Activated naive CD4-positive, alpha-beta T cell treated with anti-CD3 and anti-CD28 coated beads for 36 hours (primary cell): ENCODE measurements around the gene GPT2. TPM values are rescaled to one million over a fixed set of nuclear protein-coding genes. Genes with fewer than 3 reads are reported as not detected.

Source experiments
- CTCF ChIA-PET: fragments of 350-600 bp; sonication (Branson Sonifier 250); formaldehyde crosslinking; loops from one replicate; lab custom pipeline; 2021; ENCODE audit warnings: antibody characterized with exemption; lab: Charles Lee
- DNase-seq: peaks from one replicate; pipeline ENCODE4 v3.0.0-alpha.2; 2020
- H3K27ac Mint-ChIP-seq: one replicate; pipeline ENCODE4 v1.8.0; 2021; ENCODE audit warnings: mild to moderate bottlenecking, mixed read lengths
- H3K27me3 Mint-ChIP-seq: one replicate; pipeline ENCODE4 v1.8.0; 2021; ENCODE audit warnings: low read depth, mixed read lengths
- H3K36me3 Mint-ChIP-seq: one replicate; pipeline ENCODE4 v1.8.0; 2021; ENCODE audit warnings: low read depth, mixed read lengths
- H3K4me1 Mint-ChIP-seq: one replicate; pipeline ENCODE4 v1.8.0; 2021; ENCODE audit warnings: low read depth, mixed read lengths
- H3K4me3 Mint-ChIP-seq: one replicate; pipeline ENCODE4 v1.8.0; 2021; ENCODE audit warnings: mild to moderate bottlenecking, moderate library complexity, mixed read lengths
- H3K9me3 Mint-ChIP-seq: one replicate; pipeline ENCODE4 v1.8.0; 2021; ENCODE audit warnings: mixed read lengths
- intact Hi-C: fragments of 100-400 bp; cut with micrococcal nuclease; formaldehyde crosslinking; loops from one replicate; pipeline ENCODE4 v1.15.1; 2023
- total RNA-seq, 2 experiments: library from RNA; stranded (reverse); gene quantifications; one replicate each; pipeline ENCODE4 v1.2.3, GENCODE V29; 2021

GPT2 gene
- total RNA-seq, 2 experiments from 2014 or later = 15.5 to 18.6 TPM

DNA sequence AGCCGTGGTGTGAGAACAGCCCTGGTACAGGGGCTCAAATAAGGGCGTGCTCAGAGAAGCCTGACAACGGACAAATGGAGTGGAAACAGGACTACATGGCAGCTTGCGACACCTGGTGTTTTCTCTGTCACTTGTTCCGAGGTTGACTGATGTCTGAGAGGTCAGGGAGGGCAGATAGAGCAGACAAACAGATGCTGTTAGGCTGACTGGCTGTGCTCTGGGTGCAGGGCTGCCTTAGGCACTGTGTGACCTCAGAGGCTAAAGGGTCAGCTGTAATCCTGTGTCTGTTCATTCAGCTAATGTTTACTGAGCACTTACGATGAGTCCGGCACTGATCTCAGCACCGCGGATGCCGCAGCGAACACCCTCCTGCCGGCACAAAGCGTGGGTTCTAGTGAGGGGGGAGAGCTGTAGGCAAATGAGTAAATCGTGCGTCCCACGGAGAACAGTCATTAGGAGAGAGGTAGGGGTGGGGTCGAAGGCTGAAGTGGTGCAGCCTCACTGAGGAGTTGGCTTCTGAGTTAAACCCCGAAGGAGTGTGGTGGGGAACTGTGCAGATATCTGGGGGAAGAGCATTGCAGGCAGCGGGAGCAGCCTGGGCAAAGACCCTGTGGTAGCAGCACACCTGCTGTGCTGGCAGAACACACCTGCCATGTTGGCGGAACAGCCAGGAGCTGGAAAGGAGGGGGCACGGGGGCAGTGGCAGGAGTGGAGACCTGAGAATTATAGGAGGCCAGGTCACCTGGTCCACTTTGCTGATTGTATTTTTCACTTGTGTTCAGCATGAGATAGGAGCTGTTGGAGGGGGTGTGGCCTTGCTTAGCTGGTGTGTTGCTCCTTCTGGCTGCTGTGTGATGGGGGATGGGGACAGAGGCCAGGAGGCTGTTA lies 35.0 kb downstream of the GPT2 start:
- H3K4me3 Mint-ChIP-seq = no peak overlapping the region
- H3K36me3 Mint-ChIP-seq = peaks cover 19% of the 10 kb centered on the region
- no peaks in the 10 kb centered on the region for H3K4me1 Mint-ChIP-seq
- no peak for DNase-seq
- intact Hi-C loops = no loop called here
- no peaks in the 10 kb centered on the region for H3K9me3 Mint-ChIP-seq
- CTCF ChIA-PET = interaction anchor here (0.6 to 0.8 kb wide), 2 partner anchors 11 to 227 kb away, joined by 3 to 4 read pairs; no protein-coding TSS in a partner anchor
- no peaks in the 10 kb centered on the region for H3K27me3 Mint-ChIP-seq
- H3K27ac Mint-ChIP-seq = no peak overlapping the region

DNA sequence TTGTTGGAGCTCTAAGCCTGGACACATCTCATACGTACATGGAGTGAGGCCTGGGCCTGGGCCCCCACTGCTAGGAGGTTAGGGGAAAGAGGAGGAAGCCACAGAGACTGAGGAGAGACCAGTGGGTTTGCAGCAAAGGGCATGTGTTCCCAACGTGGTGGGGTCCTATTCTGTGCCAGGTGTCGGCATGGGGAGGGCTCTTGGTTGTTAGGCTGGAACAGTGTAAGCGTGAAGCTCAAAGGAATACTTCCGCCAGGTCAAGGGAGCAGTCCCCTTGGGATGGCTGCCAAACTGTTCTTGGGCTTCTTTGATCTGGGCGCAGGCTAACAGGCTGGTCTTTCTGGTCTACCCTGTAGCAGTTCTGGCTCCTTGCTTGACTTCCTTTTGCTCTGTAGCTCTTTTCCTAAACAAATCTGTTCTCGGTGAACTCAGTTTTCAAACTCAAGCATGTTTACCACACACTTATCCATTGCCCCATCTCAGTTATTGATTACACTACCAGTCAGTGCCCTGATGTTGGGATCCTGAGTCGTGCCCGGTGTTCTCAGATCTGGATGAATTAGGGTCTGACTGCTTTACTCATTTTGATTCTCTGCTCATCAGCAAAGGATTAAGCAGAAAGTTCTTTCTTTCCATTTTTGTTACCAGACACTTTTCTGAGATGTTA lies 36.4 kb downstream of the GPT2 start:
- CTCF ChIA-PET = interaction anchor here (0.5 to 2.2 kb wide), 3 partner anchors 9 to 126 kb away, joined by 3 to 6 read pairs (median 4); no protein-coding TSS in a partner anchor
- DNase-seq = no peak
- Mint-ChIP-seq H3K9me3 (no peaks in the 10 kb centered on the region), H3K27me3 (no peaks in the 10 kb centered on the region), H3K4me3 (no peak overlapping the region), H3K27ac (no peak overlapping the region), H3K36me3 (peaks cover 14% of the 10 kb centered on the region), H3K4me1 (no peaks in the 10 kb centered on the region)
- intact Hi-C loops = no loop called here

DNA sequence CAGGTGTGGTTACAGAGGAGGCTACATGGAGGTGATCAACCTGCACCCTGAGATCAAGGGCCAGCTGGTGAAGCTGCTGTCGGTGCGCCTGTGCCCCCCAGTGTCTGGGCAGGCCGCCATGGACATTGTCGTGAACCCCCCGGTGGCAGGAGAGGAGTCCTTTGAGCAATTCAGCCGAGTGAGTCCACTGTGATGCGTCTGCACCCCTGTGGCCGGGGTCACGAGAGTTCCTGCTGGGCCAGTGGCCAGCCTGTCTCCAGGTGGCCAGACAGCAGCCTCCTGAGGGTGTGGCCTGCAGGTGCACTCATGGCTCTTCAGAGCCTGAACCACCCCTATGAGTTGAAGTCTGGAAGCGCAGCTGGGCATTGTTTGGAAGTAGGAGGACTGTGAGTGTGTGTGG lies 38.1 kb downstream of the GPT2 start:
- no peak for DNase-seq
- CTCF ChIA-PET = no interaction called here
- peaks cover 11% of the 10 kb centered on the region for H3K36me3 Mint-ChIP-seq
- H3K9me3 Mint-ChIP-seq = no peaks in the 10 kb centered on the region
- H3K27me3 Mint-ChIP-seq = no peaks in the 10 kb centered on the region
- H3K4me3 Mint-ChIP-seq = no peak overlapping the region
- intact Hi-C loops = no loop called here
- no peaks in the 10 kb centered on the region for H3K4me1 Mint-ChIP-seq
- no peak overlapping the region for H3K27ac Mint-ChIP-seq

DNA sequence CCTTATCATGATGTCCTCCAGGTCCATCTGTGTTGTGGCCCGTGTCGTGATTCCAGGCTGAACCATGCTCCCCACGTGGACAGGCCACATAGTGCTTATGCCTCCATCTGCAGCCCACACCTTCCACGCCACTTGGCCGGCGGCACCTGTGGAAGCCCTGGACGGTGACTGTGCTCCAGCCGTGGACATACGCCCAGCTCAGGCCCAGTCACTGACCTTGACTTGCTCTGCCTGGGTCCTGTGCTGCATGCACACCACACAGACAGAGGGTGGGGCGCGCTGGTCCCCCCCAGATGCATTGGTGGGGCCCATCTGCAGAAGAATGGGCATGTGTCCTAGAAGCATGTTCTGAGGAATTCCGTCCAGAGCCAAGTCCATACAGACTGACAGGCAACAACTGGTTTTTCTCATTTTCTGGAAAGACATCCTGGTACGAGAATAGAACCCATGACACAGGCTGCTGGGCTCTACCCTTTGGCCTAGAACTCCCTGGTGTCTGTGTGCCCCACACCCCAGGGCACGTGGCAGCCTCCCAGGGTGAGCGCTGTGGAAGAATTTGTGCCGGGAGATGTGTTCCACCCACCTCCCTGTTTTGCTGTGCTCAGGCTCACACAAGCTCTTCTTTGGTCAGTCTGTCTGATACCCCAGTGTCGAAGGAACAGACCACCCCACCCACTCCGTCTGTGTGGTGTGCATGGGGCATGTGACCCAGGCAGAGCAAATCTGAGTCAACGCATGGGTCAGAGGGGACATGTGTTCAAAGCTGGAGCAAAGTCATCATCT lies 39.5 kb downstream of the GPT2 start:
- no peak for DNase-seq
- peaks cover 12% of the 10 kb centered on the region for H3K36me3 Mint-ChIP-seq
- H3K4me1 Mint-ChIP-seq = no peaks in the 10 kb centered on the region
- H3K27ac Mint-ChIP-seq = no peak overlapping the region
- CTCF ChIA-PET = no interaction called here
- intact Hi-C loops = no loop called here
- no peaks in the 10 kb centered on the region for H3K9me3 Mint-ChIP-seq
- no peaks in the 10 kb centered on the region for H3K27me3 Mint-ChIP-seq
- H3K4me3 Mint-ChIP-seq = no peak overlapping the region

DNA sequence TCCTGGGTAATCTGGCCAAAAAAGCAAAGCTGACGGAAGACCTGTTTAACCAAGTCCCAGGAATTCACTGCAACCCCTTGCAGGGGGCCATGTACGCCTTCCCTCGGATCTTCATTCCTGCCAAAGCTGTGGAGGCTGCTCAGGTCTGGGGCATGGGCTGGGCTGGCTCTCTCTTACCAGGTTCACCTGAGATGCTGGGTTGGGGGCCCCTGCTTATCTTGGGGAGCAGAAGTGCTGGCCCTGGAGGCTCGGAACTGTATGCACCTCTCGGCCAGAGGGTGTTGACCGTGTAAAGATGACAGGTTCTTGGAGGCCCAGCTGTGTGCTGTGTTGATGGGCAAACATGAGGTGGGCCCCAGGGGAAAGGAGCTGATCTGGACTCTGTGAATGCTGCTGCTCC lies 40.2 kb downstream of the GPT2 start:
- CTCF ChIA-PET = no interaction called here
- Mint-ChIP-seq H3K27ac (no peak overlapping the region), H3K36me3 (peaks cover 16% of the 10 kb centered on the region), H3K4me1 (no peaks in the 10 kb centered on the region), H3K4me3 (no peak overlapping the region), H3K9me3 (no peaks in the 10 kb centered on the region), H3K27me3 (no peaks in the 10 kb centered on the region)
- no peak for DNase-seq
- intact Hi-C loops = no loop called here

DNA sequence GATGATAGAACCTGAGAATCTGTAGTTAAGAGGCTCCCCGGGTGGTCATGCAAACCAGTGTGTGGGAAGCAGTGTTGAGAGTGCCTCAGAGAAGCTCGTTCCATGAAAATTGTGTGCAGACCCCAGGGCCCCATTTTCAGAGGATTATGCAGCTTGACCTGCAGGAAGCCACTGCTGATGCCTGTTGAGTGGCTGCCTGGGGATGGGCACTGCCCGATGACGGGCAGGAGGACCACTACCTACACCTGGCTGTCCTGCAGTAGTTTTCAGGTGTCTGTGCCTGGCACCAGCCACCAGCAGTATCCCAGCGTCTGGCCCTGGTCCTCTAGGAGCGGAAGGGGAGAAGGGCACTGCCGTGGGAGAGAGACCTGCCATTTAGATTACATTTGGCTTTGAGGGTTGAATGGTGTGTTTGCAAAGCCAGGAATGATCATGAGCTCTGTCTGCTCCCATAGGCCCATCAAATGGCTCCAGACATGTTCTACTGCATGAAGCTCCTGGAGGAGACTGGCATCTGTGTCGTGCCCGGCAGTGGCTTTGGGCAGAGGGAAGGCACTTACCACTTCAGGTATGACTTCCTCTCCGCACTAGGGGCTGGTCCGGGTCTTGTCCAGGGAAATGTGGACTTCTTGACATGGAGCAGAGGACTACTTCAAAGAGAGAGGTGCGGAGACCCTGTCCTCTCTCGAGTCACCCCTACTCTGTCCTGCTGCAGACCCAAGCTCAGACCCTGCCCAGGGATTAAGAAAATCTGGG lies 42.5 kb downstream of the GPT2 start:
- no peak for DNase-seq
- no peak overlapping the region for H3K4me3 Mint-ChIP-seq
- H3K27ac Mint-ChIP-seq = no peak overlapping the region
- peaks cover 12% of the 10 kb centered on the region for H3K36me3 Mint-ChIP-seq
- H3K27me3 Mint-ChIP-seq = no peaks in the 10 kb centered on the region
- CTCF ChIA-PET = interaction anchor here (0.6 to 1.4 kb wide), 7 partner anchors 63 to 373 kb away, joined by 3 to 7 read pairs (median 3); no protein-coding TSS in a partner anchor
- intact Hi-C loops = no loop called here
- no peaks in the 10 kb centered on the region for H3K9me3 Mint-ChIP-seq
- no peaks in the 10 kb centered on the region for H3K4me1 Mint-ChIP-seq

DNA sequence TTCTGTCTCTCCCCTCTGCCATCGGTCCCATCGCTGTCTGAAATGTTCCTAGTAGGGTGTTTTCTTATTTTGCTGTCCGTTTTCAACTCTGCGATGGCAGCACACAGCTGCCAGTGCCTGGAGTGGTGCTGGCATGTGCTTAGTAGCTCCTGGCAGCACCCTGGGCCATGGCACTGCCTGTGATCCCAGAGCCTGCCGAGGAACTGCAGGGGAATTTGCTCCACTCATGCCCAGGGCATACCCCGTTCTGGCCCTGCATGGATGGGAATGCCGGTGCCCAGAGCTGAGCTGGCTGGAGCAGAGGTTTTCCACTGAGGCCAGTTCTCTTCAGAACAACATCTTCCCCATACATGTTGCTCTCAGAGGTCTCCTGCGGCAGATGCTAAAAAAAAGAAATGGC lies 43.1 kb downstream of the GPT2 start:
- Mint-ChIP-seq H3K36me3 (peaks cover 10% of the 10 kb centered on the region), H3K27me3 (no peaks in the 10 kb centered on the region), H3K27ac (no peak overlapping the region), H3K4me1 (no peaks in the 10 kb centered on the region), H3K4me3 (no peak overlapping the region), H3K9me3 (no peaks in the 10 kb centered on the region)
- intact Hi-C loops = no loop called here
- DNase-seq = no peak
- CTCF ChIA-PET = interaction anchor here (1.0 to 1.8 kb wide), 4 partner anchors 57 to 75 kb away, joined by 3 to 6 read pairs (median 4); no protein-coding TSS in a partner anchor

DNA sequence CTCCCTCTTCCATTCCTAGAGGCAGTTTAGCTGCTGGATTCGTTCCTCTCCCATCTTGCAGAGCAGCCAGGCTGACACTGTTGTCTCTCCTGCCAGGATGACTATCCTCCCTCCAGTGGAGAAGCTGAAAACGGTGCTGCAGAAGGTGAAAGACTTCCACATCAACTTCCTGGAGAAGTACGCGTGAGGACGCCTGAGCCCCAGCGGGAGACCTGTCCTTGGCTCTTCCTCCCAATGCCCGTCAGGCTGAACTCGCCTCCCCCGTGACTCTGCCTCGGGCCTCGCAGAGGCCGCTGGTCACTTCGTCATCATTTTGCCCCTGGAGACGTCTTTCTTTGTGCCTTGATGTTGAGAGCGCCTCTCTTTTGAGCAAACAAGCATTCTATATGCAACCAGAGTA lies 44.6 kb downstream of the GPT2 start:
- CTCF ChIA-PET = interaction anchor here (0.6 to 2.0 kb wide), 10 partner anchors 11 to 251 kb away, joined by 3 to 8 read pairs (median 4); no protein-coding TSS in a partner anchor
- Mint-ChIP-seq H3K36me3 (peaks cover 7% of the 10 kb centered on the region), H3K9me3 (no peaks in the 10 kb centered on the region), H3K4me3 (no peak overlapping the region), H3K4me1 (no peaks in the 10 kb centered on the region), H3K27ac (no peak overlapping the region), H3K27me3 (no peaks in the 10 kb centered on the region)
- no peak for DNase-seq
- intact Hi-C loops = loop anchor here (1.0 kb wide), 5 partner anchors 43 to 375 kb away; partner anchors contain the start of gene GPT2

DNA sequence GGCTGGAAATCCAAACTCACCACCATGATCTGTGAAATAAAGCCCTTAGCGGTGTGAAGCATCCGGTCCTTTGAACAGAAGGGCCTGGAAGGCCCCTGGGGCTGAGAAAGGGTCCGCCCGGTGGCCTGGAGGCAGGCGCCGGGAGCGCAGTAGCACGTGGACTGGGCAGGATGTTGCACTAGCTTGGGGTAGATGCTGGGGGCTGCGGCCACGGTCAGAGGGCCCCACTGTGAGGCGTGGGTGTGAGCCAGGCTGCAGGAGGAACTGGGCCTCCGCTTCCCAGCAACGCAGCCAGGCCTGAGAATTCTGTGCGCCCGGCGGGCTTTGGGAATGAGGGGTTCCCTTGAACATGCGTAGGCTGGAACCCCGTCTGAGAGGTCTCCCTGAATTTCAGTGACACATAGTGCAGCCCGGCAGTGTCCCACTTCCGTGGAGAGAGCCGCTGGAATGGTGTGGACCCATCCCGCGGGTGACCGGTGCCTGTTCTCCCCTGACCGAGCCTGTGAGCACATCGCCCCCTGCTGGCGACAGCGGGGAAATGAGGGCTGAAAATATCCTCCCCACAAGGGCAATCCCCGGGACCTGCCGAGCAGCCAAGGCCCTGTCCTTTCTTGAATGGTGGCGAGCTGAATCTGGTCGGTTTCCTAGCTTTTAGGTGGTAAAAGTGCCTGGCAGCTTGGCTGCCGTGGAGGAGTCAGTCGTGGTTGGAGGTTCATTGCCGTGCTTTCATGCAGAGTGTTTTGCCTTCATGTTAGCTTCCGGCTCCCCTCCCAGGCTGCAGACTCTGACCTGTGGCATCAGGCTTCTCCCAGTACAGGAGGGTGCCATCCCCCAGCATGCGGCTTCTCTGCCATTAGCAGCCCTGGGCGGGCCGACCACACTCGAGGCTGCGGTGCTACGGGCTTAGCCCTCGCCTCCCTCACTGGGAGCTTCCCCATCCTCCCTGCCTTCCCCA lies 45.5 kb downstream of the GPT2 start:
- peaks cover 7% of the 10 kb centered on the region for H3K36me3 Mint-ChIP-seq
- H3K27ac Mint-ChIP-seq = no peak overlapping the region
- peak; percentile 77 for DNase-seq
- no peaks in the 10 kb centered on the region for H3K27me3 Mint-ChIP-seq
- no peak overlapping the region for H3K4me3 Mint-ChIP-seq
- H3K9me3 Mint-ChIP-seq = no peaks in the 10 kb centered on the region
- no peaks in the 10 kb centered on the region for H3K4me1 Mint-ChIP-seq
- CTCF ChIA-PET = interaction anchor here (0.6 to 2.3 kb wide), 31 partner anchors 9 to 717 kb away, joined by 3 to 15 read pairs (median 4); partner anchors contain the start of gene GPT2
- intact Hi-C loops = loop anchor here (1.0 kb wide), 5 partner anchors 43 to 375 kb away; partner anchors contain the start of gene GPT2

DNA sequence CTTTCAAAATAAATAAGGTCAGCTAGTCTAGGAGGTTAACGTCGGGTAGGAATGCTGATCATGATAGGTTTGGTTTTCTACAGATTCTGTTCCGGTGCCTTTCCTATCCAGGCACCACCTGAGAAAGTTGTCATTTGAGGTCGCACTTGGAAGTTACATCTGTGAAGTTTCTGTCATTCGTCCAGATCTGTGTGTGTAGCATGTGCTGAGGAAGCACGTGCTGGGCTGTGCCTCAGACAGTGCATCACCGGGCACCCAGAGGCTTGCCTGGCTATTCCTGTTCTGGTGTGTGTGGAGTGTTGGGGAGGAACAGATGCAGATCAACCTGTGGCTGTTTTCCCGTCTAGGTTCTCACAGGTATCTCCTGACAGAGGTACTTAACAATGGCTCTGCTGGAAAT lies 46.7 kb downstream of the GPT2 start:
- intact Hi-C loops = no loop called here
- Mint-ChIP-seq H3K4me1 (no peaks in the 10 kb centered on the region), H3K27me3 (no peaks in the 10 kb centered on the region), H3K9me3 (no peaks in the 10 kb centered on the region), H3K27ac (no peak overlapping the region), H3K4me3 (no peak overlapping the region), H3K36me3 (peaks cover 7% of the 10 kb centered on the region)
- CTCF ChIA-PET = interaction anchor here (0.6 to 2.3 kb wide), 14 partner anchors 8 to 760 kb away, joined by 3 to 15 read pairs (median 4); no protein-coding TSS in a partner anchor
- no peak for DNase-seq
